Transverse colon (tissue), 4 donors: ENCODE measurements around the gene R3HDML. TPM values are rescaled to one million over a fixed set of nuclear protein-coding genes. Genes with fewer than 3 reads are reported as not detected.

Experiments
- DNase-seq: peaks from one replicate; pipeline ENCODE4 v3.0.0-alpha.2; 2019
- H3K27ac ChIP-seq, 4 donors: fragments of 200-600 bp; sonication (generic); 2 replicates each; pipeline ENCODE4 v1.5.1; 2016 to 2018; ENCODE audit warnings: inconsistent platforms in 4 of 4
- H3K27me3 ChIP-seq: fragments of 200-600 bp; sonication (generic); 2 replicates; pipeline ENCODE4 v1.5.1; 2017; ENCODE audit warnings: inconsistent platforms
- H3K36me3 ChIP-seq, 4 donors: fragments of 200-600 bp; sonication (generic); 2 replicates each; pipeline ENCODE4 v1.5.1; 2017 to 2019; ENCODE audit warnings: inconsistent platforms in 4 of 4
- H3K4me1 ChIP-seq, 4 donors: fragments of 200-600 bp; sonication (generic); 2 replicates each; pipeline ENCODE4 v1.5.1; 2017 to 2020; ENCODE audit warnings: inconsistent platforms in 4 of 4
- H3K4me3 ChIP-seq, 4 donors: fragments of 200-600 bp; sonication (generic); 1 replicate in 1 of 4; 2 replicates in 3 of 4; pipeline versions ENCODE4 v1.5.1 to v1.6.1; 2017 to 2019; ENCODE audit warnings: inconsistent platforms in 4 of 4
- H3K9me3 ChIP-seq, 2 donors: fragments of 200-600 bp; sonication (generic); 2 replicates each; pipeline ENCODE4 v1.5.1; 2017 to 2019; ENCODE audit warnings: inconsistent platforms in 2 of 2
- EP300 ChIP-seq: sonication (generic); formaldehyde crosslinking; IDR thresholded peaks from one replicate; pipeline ENCODE4 v1.6.1; 2017; ENCODE audit warnings: antibody characterized with exemption, low read depth
- POLR2A ChIP-seq: fragments of 450-650 bp; IDR thresholded peaks from one replicate; pipeline ENCODE4 v1.6.1; 2016; ENCODE audit warnings: antibody characterized with exemption, mild to moderate bottlenecking, moderate library complexity
- POLR2AphosphoS5 ChIP-seq, 3 donors: sonication (generic); formaldehyde crosslinking; IDR thresholded peaks; one replicate each; pipeline ENCODE4 v1.6.1; 2016; ENCODE audit warnings: antibody characterized with exemption in 3 of 3
- WGBS, 2 donors: methylation state at CpG; one replicate each; pipeline ENCODE4 v1.1.5; 2018; ENCODE audit warnings: low coverage in 1 of 2; 5-methylcytosine and 5-hydroxymethylcytosine counted together
- in situ Hi-C, 4 donors: fragments of 200-750 bp; cut with MboI; loops; one replicate each; pipeline versions ENCODE4 v1.15.0 to v1.15.1; 2017; ENCODE audit warnings: low sequenced_read_pairs in 3 of 4, low pct_ligation_motif_present in 1 of 4, low pct_unique_long_range_greater_than_20kb in 1 of 4
- intact Hi-C: fragments of 100-400 bp; cut with DNase I; formaldehyde crosslinking; loops from one replicate; pipeline ENCODE4 v1.15.1; 2023; ENCODE audit warnings: low total_unique reads
- total RNA-seq, 4 donors: library from RNA; depleted of rRNA; stranded (reverse); fragments of >200 nt; gene quantifications; one replicate each; pipeline ENCODE4 v1.1.0, GENCODE V29; 2016
- TF ChIP-seq, protein P1 (sequence below), 5 experiments: fragments of 200-600 bp in 3 of 5; fragments of 450-650 bp in 2 of 5; sonication (generic) in 3 of 5; IDR thresholded peaks; 1 replicate in 2 of 5; 2 replicates in 3 of 5; pipeline ENCODE4 v1.5.1; 2016 to 2017; ENCODE audit warnings: antibody characterized with exemption in 5 of 5, inconsistent platforms in 3 of 5, mild to moderate bottlenecking in 2 of 5, moderate library complexity in 1 of 5

R3HDML gene
- total RNA-seq, 4 donors from 2014 or later: not detected

DNA sequence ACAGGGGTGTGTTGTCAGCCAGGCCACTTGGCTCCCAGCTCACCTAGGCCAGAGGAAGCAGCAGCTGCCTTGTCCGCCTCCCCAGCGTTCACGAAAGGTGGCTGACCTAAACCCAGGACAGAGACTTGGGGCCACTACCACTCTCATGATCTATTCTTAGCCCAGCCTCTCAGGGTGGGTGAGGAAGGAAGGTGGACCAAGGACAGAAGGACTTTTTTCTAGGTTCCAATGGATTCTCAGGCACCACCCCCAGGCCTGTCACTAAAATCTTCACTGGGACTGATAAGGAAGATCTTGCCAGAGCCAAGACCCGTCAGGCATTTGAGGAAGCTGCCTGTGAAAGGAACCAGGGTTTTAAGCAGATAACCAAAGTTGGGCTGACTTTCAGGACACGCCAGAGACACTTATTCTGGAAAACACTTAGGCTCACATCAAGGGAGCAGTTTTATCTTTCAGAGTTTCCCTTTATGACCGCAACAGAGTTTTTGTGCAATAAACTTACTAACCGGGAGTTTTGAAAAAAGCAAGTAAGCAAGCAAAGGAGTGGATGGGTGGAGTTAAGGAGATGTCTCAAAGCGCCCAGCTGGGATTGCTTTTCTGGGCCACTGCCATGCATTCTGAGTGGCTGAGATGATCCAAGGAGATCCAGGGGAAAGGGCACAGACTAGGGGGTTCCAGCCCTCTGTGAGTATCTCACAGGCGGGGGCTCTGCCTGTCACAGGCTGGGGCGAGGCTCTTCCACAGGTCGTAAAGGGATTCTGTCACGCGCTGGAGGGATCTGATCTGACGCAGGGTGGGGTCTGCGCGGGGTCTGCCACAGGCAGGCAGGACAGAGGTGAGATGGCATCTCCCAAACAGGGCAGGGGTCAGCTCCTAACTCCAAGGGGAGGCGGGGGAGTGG lies 26.8 kb upstream of the R3HDML start:
- peak; percentile 60 for DNase-seq
- Histone ChIP-seq H3K4me1 (peaks cover 0 to 21% (median 16%) of the 10 kb centered on the region in 4 donors), H3K27ac (peak overlapping the region; percentile 64 to 88 (median 84)), H3K9me3 (no peaks in the 10 kb centered on the region), H3K27me3 (no peaks in the 10 kb centered on the region), H3K36me3 (no peaks in the 10 kb centered on the region), H3K4me3 (peak overlapping the region; percentile 58 to 77 (median 64))
- TF ChIP-seq EP300 (no peak), POLR2AphosphoS5 (IDR thresholded peaks at IDR 0.05) (no peak), POLR2A (no peak)
- TF ChIP-seq, protein P1, sequence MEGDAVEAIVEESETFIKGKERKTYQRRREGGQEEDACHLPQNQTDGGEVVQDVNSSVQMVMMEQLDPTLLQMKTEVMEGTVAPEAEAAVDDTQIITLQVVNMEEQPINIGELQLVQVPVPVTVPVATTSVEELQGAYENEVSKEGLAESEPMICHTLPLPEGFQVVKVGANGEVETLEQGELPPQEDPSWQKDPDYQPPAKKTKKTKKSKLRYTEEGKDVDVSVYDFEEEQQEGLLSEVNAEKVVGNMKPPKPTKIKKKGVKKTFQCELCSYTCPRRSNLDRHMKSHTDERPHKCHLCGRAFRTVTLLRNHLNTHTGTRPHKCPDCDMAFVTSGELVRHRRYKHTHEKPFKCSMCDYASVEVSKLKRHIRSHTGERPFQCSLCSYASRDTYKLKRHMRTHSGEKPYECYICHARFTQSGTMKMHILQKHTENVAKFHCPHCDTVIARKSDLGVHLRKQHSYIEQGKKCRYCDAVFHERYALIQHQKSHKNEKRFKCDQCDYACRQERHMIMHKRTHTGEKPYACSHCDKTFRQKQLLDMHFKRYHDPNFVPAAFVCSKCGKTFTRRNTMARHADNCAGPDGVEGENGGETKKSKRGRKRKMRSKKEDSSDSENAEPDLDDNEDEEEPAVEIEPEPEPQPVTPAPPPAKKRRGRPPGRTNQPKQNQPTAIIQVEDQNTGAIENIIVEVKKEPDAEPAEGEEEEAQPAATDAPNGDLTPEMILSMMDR (IDR thresholded peaks at IDR 0.05): no peak
- in situ Hi-C loops: loop anchor here (5.0 to 25.0 kb wide), 4 partner anchors 85 to 198 kb away; partner anchors contain the start of gene OSER1 (in 2 of the 4)
- 0 to 16% methylated on average over 1 to 17 of the region's 17 CpGs for WGBS, 2 donors
- intact Hi-C loops: no loop called here

DNA sequence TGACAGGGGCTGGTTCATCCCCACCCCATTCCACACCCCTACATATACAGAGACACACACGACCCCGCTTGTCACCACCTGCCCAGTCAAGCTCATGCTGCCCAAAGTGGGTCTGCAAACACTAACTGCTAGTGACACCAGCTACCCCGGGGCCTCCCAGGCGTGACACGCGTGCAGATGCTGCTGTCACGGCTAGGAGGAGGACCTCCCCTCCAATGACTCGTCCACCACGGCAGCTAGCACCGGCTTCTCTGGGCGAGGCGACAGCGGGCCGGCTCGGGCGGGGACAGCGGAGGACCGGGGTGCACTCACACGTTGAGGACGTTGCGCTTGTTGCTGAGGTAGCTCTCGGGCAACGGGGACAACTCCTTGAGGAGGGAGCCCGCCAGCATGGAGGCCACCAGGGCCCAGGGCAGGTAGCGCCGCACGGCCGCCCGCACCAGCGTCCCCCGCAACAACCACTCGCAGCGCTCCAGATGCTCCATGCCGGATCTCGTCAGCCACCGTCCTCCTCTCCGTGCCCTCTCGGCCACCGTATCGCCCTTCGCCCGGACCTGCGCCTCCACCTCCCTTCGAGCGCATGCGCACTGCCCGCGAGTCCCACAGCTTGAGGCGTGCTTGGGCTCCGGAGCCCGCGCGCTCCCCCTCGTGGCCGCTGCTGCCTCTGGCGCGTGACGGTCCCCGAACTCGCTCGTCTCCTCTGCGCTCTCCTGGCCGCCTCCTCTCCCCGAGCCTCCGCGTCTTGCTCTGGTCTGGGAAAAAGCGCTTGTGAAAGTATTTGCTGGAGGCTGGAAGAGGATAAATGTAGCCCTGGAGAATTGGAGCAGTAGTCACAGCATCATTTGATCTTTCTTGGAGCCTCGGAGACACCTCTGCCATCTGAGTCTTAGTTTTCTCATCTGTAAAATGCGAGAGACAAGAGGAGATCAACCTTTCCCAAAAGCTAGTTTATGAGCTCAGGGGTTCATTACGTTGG lies 25.9 kb upstream of the R3HDML start, which contains the start of gene FITM2:
Gene FITM2 (minus strand): TSS at position 539 of the 976 bp plus-strand sequence. CDS start 54 bp downstream, at position 485.
- Histone ChIP-seq H3K27ac (peak within 1 kb of the TSS; percentile 64 to 88 (median 84)), H3K9me3 (no peaks in the 10 kb centered on the region), H3K4me1 (peaks cover 0 to 21% (median 16%) of the 10 kb centered on the region in 4 donors), H3K27me3 (no peaks in the 10 kb centered on the region), H3K4me3 (peak within 1 kb of the TSS; percentile 58 to 77 (median 64)), H3K36me3 (no peaks in the 10 kb centered on the region)
- DNase-seq: peak; percentile 99
- in situ Hi-C loops: loop anchor here in 2 of 4 donors (10.0 to 25.0 kb wide), 2 partner anchors 96 to 199 kb away; partner anchors contain the start of gene OSER1 (in 2 of the 2)
- WGBS, 2 donors: 3 to 80% methylated on average over 1 to 32 of the region's 70 CpGs
- TF ChIP-seq POLR2A (peak; percentile 53), POLR2AphosphoS5 (IDR thresholded peaks at IDR 0.05) (peak; percentile 82 to 92 (median 89)), EP300 (no peak)
- TF ChIP-seq, protein P1 (IDR thresholded peaks at IDR 0.05): peak; percentile 87 to 98 (median 95)
- intact Hi-C loops: no loop called here

- H3K4me1 ChIP-seq: peaks cover 0 to 10% (median 6%) of the 10 kb centered on the region in 4 donors
- in situ Hi-C loops: loop anchor here in 2 of 4 donors (10.0 to 25.0 kb wide), 2 partner anchors 100 to 203 kb away; partner anchors contain the start of gene OSER1 (in 2 of the 2)
- no peak overlapping the region for H3K27ac ChIP-seq
These were observed 22.0 kb upstream of the R3HDML start for GRCh38 chr20:44314870-44315269.

More at GRCh38 chr20:44314870-44315269, 22.0 kb upstream of the R3HDML start:
- H3K4me3 ChIP-seq: no peak overlapping the region
- TF ChIP-seq EP300 (no peak), POLR2AphosphoS5 (IDR thresholded peaks at IDR 0.05) (no peak), POLR2A (no peak)
- TF ChIP-seq, protein P1 (IDR thresholded peaks at IDR 0.05): no peak
- H3K9me3 ChIP-seq: no peaks in the 10 kb centered on the region
- intact Hi-C loops: no loop called here
- H3K36me3 ChIP-seq: no peaks in the 10 kb centered on the region
- no peaks in the 10 kb centered on the region for H3K27me3 ChIP-seq
- DNase-seq: no peak
